GM12892 (cell line): ENCODE measurements around the gene CCZ1B.
"Not testable (repeated sequence)": the region's sequence is repeated elsewhere in the genome, so short reads cannot be mapped to it uniquely, and the experiment has no call there.

ENCODE experiments used
- POLR2A ChIP-seq: IDR thresholded peaks from 2 replicates; pipeline ENCODE4 v1.6.1; 2011; ENCODE audit warnings: low read depth, low read length, control low read depth
- POLR2AphosphoS5 ChIP-seq: IDR thresholded peaks from 2 replicates; pipeline ENCODE4 v1.6.1; 2011; ENCODE audit warnings: low read depth, low read length, control low read depth
- TAF1 ChIP-seq: IDR thresholded peaks from 2 replicates; pipeline ENCODE4 v1.6.1; 2011; ENCODE audit warnings: low read depth, mild to moderate bottlenecking, control low read depth, low read length, borderline replicate concordance

DNA sequence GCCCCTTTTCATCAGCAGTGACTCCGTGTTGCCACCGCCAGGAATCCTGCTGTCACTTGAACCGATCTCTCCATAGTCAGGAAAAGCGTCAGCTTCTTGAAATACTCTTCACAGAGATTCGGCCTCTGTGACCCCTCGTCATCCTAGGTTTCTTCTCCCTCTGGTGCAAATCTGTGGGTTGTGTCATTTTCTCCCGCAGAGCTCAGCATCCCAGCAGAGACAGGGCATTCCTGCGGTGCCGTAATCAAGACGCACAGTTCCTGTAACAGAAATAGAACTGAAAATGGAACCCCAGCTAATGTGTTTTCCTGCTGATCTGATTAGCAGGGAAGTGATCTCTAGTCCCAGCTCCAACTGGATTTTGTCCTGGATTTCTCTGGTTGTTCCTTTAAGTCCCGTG lies 31.8 kb downstream of the CCZ1B start:
- not testable (repeated sequence) for TF ChIP-seq POLR2AphosphoS5, POLR2A, TAF1
